Esophagus mucosa (tissue), 1 donor: Measurements from ENCODE around the gene CREBBP. TPM values are rescaled to one million over a fixed set of nuclear protein-coding genes. Genes with fewer than 3 reads are reported as not detected.

Source experiments
- ATAC-seq: fragments of 200-7000 bp; cut with Tn5 transposase; one replicate; pipeline ENCODE4 v1.9.1; 2020
- total RNA-seq: library from RNA; stranded (reverse); gene quantifications from one replicate; pipeline ENCODE4 v1.2.4, GENCODE V29; 2023
- donor health status: DM: yes; HTN: yes; CAD: no.

CREBBP gene
- total RNA-seq, 1 donor from 2014 or later = 28.1 TPM

GRCh38 chr16:3706253-3707012, 174.1 kb downstream of the CREBBP start:
- ATAC-seq = no peak

GRCh38 chr16:3702082-3702481, 178.4 kb downstream of the CREBBP start:
- ATAC-seq = no peak

- ATAC-seq = no peak
Measured at GRCh38 chr16:3701531-3701930, 179.0 kb downstream of the CREBBP start.

- ATAC-seq = peak; percentile 20
Measured at GRCh38 chr16:3698941-3699340, 181.6 kb downstream of the CREBBP start.

GRCh38 chr16:3696425-3697218, 183.9 kb downstream of the CREBBP start:
- ATAC-seq = no peak

- ATAC-seq = no peak
Measured at GRCh38 chr16:3695610-3696369, 184.7 kb downstream of the CREBBP start.

- no peak for ATAC-seq
Measured at GRCh38 chr16:3694051-3694450, 186.5 kb downstream of the CREBBP start.

- ATAC-seq = no peak
Measured at GRCh38 chr16:3691761-3692160, 188.8 kb downstream of the CREBBP start.

GRCh38 chr16:3690980-3691720, 189.4 kb downstream of the CREBBP start:
- peak; percentile 13 for ATAC-seq

- peak; percentile 91 for ATAC-seq
Measured at GRCh38 chr16:3690470-3690928, 190.0 kb downstream of the CREBBP start.

GRCh38 chr16:3689731-3690130, 190.8 kb downstream of the CREBBP start:
- no peak for ATAC-seq

GRCh38 chr16:3687792-3688191, 192.7 kb downstream of the CREBBP start:
- ATAC-seq = no peak

- ATAC-seq = no peak
Measured at GRCh38 chr16:3687021-3687420, 193.5 kb downstream of the CREBBP start.

- ATAC-seq = no peak
Measured at GRCh38 chr16:3681206-3681605, 199.3 kb downstream of the CREBBP start.

- ATAC-seq = no peak
Measured at GRCh38 chr16:3677994-3678393, 202.5 kb downstream of the CREBBP start.

GRCh38 chr16:3675601-3676130, 204.8 kb downstream of the CREBBP start:
- ATAC-seq = no peak

Other genes with a start within 250 kb of the CREBBP start
- 7.9 TPM for gene DNASE1, start 226.0 kb downstream of the CREBBP start, total RNA-seq
- gene TRAP1, start 163.2 kb downstream of the CREBBP start, total RNA-seq = 131 TPM
- 5.3 TPM for gene ADCY9, start 235.7 kb upstream of the CREBBP start, total RNA-seq